Measurements from ENCODE around the gene WDR91. TPM values are rescaled to one million over a fixed set of nuclear protein-coding genes. Genes with fewer than 3 reads are reported as not detected.

WDR91 gene
- total and polyA plus RNA-seq, 2 donors (not counting 3 experiments of a cell fraction or from before 2014, with no cell fraction given), result 6.7 to 7.0 TPM

GRCh38 chr7:135204876-135205275, 6.5 kb downstream of the WDR91 start:
- intact Hi-C loops (cut with micrococcal nuclease), result no loop called here
- Histone ChIP-seq H4K20me1 (replicated peaks; ENCODE audit: control insufficient read depth, extremely low read depth, insufficient read depth, low read length) (no peaks in the 10 kb centered on the region), H3K36me3 (ENCODE audit: control insufficient read depth in 2 of 2, extremely low read depth in 1 of 2, insufficient read depth in 2 of 2, low read length in 2 of 2) (no peaks in the 10 kb centered on the region), H3K9me1 (replicated peaks; ENCODE audit: control insufficient read depth, extremely low read depth, insufficient read depth, low read length) (no peaks in the 10 kb centered on the region), H2AFZ (ENCODE audit: low read depth, low read length) (no peak overlapping the region), H3K27ac (ENCODE audit: insufficient read depth, low read depth, low read length) (no peak overlapping the region), H3K9me3 (replicated peaks; ENCODE audit: control insufficient read depth, insufficient read depth, low read length) (no peaks in the 10 kb centered on the region), H3K4me1 (ENCODE audit: control insufficient read depth, extremely low read depth, insufficient read depth, low read length) (no peaks in the 10 kb centered on the region), H3K79me2 (ENCODE audit: control insufficient read depth, insufficient read depth, low read length) (no peaks in the 10 kb centered on the region), H3K4me2 (ENCODE audit: insufficient read depth, low read length) (no peak overlapping the region), H3K9ac (replicated peaks; ENCODE audit: extremely low read depth, insufficient read depth, low read length) (no peak overlapping the region), H3K4me3 (replicated peaks in 1 of 3; ENCODE audit: insufficient read depth in 1 of 3, low read depth in 1 of 3, low read length in 3 of 3) (no peak overlapping the region), H3K27me3 (ENCODE audit: control insufficient read depth in 2 of 2, insufficient read depth in 2 of 2, low read length in 2 of 2) (no peaks in the 10 kb centered on the region)
- DNase-seq (ENCODE audit: low read depth, low spot score), result no peak
- BruUV-seq (replicated peaks), result no TSS peak
- FAIRE-seq, result no peak
- ChIA-PET POLR2A (no interaction called here), CTCF (interaction anchor here (1.0 to 1.3 kb wide), 2 partner anchors 218 to 480 kb away, joined by 3 to 5 read pairs; partner anchors contain the start of gene AGBL3)
- dilution Hi-C loops (cut with MboI; ENCODE audit: extremely low pct_ligation_motif_present, low sequenced_read_pairs), result no loop called here
- TF ChIP-seq MYC (IDR thresholded peaks at IDR 0.05; ENCODE audit: low read depth, low read length) (no peak), JUN (IDR thresholded peaks at IDR 0.05; ENCODE audit: borderline replicate concordance, insufficient read depth, insufficient read length, low read depth) (no peak), POLR2AphosphoS5 (IDR thresholded peaks at IDR 0.05; ENCODE audit: insufficient read depth, low read depth, low read length) (no peak), CTCF (IDR thresholded peaks at IDR 0.05; ENCODE audit: extremely low read depth in 1 of 2, insufficient read depth in 1 of 2, low read depth in 1 of 2, low read length in 2 of 2) (no peak), MAX (IDR thresholded peaks at IDR 0.05; ENCODE audit: insufficient read depth, insufficient read length) (no peak), GATA2 (IDR thresholded peaks at IDR 0.05; ENCODE audit: insufficient read depth, insufficient read length, low read depth, low read length) (no peak), POLR2A (IDR thresholded peaks at IDR 0.05; ENCODE audit: low read depth, low read length) (no peak), FOS (IDR thresholded peaks at IDR 0.05; ENCODE audit: borderline replicate concordance, insufficient read depth, low read length) (no peak), EZH2 (IDR thresholded peaks at IDR 0.05; ENCODE audit: borderline replicate concordance, low read depth, low read length, severe bottlenecking) (no peak)

Measured in endothelial cell of umbilical vein (primary cell).